ENCODE measurements around the gene B4GALT6.
"Not testable (repeated sequence)": the region's sequence is repeated elsewhere in the genome, so short reads cannot be mapped to it uniquely, and the experiment has no call there.

B4GALT6 gene, protein sequence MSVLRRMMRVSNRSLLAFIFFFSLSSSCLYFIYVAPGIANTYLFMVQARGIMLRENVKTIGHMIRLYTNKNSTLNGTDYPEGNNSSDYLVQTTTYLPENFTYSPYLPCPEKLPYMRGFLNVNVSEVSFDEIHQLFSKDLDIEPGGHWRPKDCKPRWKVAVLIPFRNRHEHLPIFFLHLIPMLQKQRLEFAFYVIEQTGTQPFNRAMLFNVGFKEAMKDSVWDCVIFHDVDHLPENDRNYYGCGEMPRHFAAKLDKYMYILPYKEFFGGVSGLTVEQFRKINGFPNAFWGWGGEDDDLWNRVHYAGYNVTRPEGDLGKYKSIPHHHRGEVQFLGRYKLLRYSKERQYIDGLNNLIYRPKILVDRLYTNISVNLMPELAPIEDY

DNA sequence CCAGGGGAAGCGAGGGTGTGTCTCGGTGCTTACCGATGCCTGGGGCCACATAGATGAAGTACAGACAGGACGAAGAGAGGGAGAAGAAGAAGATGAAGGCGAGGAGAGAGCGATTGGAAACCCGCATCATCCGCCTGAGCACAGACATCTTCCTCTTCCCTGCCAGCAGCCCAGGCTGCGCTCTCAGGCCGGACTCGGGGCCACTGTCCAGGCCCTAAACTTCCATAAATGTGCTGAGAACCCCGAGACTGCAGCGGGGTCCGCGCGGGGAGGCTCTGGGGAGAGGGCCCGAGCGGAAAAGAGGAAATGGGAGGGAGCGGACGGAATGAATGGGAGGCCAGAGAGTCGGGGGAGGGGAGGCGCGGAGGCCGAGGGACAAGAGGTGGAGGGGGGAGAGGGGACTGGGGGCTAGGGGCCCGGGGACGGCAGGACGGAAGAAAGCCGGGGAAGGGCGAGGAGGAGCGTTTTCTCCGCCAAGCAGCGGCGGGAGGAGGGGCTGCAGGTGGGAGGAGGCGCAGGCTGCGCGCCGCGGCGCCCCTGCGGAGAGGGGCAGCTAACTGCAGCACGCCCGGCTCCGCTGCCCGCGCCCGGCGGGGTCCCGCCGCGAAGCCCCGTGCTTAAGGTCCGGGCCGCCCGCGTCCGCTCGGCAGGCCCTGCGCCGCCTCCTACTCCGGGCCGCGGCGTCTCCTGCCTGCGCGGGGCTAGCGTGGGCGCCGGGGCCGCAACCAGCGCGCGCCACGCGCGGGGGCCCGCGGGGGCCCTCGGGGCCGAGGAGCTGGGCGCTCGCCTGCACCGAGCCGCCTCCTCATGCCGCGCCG, at the start of gene B4GALT6:
B4GALT6 (minus strand) TSS at position 303 of the 818 bp plus-strand sequence; CDS start at position 148, 155 bp downstream.
- no peak for DNase-seq (ENCODE audit: low read depth)

DNA sequence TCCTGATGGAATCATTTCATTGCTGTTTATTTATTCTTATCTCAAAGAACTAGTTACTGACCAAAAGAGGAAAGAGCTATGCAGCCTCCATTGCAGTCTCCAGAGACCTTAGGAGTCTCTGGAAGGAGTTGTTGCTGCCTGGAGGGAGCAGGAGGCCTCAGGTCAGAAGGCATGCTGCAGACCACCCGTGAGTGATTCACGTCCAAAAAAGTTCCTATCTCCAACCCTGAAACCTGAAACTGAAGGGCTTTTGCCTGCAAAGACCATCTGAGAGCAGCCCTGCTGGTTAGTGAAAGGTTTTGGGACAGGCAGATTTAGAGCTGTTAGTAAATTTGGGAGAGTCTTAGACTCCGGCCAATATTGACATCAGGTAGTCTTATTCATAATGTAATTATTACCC, 47.2 kb upstream of the B4GALT6 start:
- DNase-seq (ENCODE audit: low read depth): no peak

DNA sequence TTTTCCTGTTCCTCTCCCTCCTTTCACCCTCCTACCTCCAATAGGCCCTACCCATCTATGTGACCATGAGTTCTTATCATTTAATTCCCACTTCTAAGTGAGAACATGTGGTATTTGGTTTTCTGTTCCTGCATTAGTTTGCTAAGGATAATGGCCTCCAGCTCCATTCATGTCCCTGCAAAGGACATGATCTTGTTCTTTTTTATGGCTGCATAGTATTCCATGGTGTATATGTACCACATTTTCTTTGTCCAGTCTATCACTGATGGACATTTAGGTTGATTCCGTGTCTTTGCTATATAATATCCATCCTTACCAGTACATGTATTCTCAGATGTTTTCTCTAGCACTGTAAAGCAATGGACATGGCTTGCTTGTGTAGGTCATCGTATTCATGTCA, 44.8 kb upstream of the B4GALT6 start:
- DNase-seq (ENCODE audit: low read depth): not testable (repeated sequence)

DNA sequence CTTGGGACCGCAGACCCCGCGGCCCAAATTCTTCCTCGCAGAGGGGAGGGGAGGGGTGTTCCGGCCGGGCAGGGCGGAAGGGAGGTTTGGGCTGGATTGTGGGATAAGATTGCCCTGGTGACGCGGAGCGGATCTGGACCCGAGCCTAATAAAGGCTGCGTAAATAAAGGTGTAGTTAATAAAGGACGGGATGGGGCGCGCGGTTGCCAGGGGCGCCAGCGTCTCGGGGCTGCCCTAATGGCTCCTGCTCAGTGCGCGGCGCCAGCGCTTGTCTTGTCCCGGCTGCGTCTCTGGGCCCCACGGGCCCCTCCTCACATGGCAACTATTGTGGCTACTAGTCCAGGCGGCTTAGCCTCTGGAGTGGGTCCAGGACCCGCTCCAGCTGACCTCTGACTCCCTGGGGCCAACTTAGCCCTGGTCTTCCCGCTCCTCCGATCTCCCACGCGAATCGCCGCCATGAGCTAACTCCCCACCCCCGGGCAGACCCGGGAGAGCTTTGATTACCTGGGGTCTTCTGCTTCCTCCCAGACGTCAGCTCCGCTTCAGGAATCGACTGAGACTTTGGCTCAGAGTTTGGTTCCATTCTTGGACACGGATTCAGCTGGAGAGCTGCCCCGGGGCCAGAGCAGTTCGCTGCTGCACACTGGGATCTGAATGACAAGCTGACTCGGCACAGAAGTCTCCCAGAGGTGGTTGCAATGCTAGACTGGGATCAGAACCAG, 39.8 kb upstream of the B4GALT6 start:
- DNase-seq (ENCODE audit: low read depth): no peak

DNA sequence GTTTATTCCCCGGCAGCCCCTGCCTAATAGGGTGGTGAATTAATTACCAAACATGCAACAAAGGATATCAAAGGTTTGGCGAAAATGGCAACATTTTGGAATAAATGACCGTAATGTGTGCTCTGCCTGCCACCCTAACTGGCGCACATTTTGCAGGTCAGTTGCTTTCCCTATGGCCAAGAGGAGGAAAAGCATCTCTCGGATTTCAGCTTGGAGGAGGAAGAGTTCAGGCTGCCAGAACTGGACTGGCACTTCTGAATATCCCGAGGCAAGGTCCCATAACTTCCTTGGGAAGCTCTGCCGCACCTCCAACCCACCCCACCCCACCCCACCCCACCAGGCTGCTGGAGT, 39.2 kb upstream of the B4GALT6 start:
- no peak for DNase-seq (ENCODE audit: low read depth)

DNA sequence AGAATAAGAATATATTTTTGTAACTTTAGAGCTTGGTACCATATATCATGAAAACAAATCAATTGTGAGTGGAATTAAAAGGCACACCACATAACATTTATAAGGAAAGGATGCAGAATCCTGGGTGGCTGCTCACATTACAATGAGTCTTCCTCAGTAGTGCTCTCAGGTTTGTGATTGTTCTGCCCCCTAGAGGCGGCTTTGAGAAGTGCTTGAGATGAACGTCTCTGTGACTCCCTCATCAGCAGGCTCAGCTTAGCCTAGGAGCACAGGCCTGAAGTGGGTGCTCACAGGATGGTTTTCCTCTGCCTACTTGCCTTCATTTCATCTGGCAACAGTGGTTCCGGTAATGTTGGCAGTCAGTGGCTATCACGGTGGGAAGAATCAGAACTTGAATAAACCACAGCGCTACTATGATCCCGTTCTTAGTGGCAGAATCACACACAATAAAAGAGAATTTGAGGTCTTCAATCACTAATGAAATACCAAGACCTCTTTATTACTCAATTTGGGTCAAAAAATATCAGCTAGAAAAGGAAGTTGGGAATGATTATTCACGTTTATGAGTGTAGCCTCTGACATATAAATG, 38.1 kb upstream of the B4GALT6 start:
- peak; percentile 19 for DNase-seq (ENCODE audit: low read depth)

DNA sequence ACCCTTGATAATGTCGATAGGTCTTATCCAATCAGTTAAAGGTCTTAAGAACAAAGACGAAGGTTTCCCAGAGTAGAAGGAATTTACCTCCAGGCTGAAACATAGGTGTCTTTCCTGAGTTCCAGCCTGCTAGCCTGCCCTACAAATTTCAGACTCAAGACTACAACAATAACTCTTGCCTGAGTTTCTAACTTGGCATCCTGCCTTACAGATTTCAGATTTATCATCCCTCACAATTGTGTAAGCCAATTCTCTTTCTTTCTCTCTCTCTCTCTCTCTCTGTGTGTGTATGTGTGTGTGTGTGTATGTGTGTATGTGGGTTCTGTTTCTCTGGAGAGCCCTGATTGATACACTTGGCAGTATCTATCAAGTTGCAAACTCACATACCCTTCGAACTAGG, 37.2 kb upstream of the B4GALT6 start:
- no peak for DNase-seq (ENCODE audit: low read depth)

DNA sequence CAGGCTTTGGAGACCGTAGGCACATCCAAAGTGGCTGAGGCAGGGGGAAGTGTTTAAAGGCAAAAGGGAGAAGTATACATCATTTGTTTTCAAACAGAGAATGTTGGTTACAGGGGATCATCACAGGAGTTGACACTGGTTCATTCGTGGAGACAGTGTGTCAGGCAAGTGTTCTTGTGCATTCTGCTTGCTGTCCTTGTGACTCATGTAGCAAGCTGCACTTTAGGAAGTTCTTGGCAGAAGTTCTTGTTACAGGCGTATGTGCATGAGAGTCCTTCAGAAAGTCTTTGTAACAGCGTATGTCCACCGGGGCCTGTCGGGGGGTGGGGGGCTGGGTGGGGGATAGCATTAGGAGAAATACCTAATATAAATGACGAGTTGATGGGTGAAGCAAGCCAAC, 36.5 kb upstream of the B4GALT6 start:
- DNase-seq (ENCODE audit: low read depth): no peak

DNA sequence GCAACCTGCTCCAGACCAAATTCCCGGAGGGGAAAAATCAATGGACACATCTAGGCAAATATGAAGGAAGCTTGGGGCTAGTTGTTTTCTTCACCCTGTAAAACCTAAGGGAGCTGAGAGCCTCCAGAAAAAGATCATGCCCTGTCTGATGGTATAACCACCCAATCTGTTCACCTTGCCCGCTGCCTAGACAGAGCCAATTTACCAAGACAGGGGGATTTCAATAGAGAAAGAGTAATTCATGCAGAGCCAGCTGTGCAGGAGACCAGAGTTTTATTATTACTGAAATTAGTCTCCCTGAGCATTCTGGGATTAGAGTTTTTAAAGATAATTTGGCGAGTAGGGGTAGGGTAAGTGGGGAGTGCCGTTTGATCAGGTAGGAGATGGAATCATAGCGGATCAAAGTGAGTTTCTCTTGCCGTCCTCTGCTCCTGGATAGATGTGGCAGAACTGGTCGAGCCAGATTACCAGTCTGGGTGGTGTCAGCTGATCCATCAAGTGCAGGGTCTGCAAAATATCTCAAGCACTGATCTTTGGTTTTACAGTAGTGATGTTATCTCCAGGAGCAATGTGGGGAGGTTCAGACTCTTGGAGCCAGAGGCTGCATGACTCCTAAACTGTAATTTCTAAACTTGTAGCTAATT, 35.1 kb upstream of the B4GALT6 start:
- no peak for DNase-seq (ENCODE audit: low read depth)

DNA sequence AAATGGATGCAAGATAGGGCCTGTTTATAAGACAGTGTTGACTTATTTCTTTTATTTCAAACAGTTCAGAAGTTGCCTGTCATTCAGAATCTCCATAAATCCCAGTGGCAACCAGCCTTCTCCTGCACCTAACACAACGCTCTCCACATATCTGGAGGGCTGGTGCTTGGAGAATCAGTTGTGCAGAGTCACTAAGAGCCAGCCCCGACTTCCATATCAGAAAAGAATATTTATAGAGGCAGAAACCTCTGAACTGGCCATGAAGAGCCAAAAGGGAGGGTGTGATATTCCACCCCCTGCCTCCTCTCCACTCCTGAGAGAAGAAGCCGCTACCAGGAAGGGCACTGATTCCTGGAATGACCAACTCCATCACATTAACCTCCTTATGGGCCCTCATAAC, 34.0 kb upstream of the B4GALT6 start:
- DNase-seq (ENCODE audit: low read depth): no peak

DNA sequence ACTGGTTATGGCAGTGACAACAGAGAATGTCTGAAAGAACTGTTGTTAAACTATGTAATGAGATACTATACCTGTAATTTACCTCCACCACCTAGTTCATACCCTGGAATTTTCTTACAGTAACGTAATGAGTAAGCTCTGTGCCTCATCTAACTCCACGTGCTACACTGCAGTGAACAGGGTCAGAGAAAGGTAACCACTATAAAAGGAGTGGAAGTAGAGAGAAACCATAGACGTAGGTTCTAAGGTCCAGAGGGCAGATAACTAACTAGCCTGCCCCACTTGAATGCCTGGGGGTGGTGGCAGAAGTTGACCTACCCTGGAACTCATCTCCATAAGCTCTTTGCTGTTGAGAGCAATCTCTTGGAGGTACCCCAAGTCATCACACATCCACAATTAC, 32.0 kb upstream of the B4GALT6 start:
- DNase-seq (ENCODE audit: low read depth): no peak

DNA sequence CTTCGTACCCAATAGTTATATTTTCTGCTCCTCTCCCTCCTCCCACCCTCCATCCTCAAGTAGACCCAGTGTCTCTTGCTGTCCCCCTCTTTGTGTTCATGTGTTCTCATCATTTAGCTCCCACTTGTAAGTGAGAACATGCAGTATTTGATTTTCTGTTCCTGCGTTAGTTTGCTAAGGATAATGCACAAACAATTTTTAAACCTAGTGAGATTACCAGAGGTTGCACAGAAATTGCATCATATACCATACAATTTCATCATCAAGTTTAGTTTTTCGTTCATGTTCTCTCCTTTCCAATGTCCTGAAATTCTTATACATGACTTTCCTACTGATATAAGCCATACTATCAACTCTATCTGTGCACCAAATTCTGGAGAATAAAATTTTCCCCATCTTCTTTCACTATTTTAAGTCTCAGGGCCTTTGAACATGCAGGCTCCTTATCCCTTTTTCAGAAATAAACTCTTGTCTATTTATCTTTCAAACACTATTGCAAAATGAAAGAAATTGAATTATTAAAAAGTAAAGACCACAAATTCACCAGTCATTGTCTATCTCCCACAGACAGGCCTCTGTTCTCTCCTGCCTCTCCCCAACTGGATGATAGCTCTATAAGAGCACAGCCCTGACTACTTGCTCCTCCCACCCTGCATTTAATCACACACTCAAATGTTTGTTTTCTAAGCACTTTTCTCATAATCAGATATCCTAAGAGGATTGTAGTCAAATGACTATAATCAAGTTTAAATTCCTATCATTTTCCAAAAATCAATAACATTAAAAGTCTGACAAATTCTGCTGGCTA, 27.2 kb upstream of the B4GALT6 start:
- no peak for DNase-seq (ENCODE audit: low read depth)

DNA sequence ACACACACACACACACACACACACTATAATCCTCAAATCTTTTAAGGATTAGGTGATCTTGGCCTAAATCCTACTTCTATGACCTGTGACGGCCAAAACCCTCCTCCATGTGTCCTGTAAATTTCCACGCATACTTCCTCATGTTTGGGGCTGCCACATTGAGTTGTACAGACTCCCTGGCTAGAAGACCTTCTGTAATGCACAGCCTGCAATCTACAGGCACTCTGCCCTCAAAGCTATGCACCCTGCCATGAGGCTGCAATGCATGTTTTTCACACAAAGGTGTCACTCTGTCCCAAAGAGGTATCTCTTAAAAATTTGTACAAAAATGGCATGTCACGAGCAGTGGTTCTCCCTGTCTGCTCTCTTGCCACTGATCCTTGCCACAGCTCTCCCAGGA, 26.4 kb upstream of the B4GALT6 start:
- no peak for DNase-seq (ENCODE audit: low read depth)

DNA sequence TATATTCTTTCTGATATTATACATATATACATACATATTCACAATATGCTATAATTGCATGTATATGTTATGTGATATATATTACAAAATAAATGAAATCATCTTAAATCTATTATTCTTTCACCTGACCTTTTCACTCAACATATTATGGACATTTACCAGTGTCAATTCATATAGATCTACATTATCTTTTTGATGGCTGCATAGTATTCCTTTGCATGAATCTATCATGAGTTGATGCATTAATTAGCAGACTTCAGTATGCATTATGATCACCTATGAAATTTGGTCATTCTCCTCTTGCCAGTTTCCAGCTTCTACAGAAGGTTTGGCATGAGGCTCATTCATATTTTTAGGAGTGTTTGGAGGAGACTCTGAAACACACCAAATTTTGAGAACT, 23.4 kb upstream of the B4GALT6 start:
- DNase-seq (ENCODE audit: low read depth): no peak

DNA sequence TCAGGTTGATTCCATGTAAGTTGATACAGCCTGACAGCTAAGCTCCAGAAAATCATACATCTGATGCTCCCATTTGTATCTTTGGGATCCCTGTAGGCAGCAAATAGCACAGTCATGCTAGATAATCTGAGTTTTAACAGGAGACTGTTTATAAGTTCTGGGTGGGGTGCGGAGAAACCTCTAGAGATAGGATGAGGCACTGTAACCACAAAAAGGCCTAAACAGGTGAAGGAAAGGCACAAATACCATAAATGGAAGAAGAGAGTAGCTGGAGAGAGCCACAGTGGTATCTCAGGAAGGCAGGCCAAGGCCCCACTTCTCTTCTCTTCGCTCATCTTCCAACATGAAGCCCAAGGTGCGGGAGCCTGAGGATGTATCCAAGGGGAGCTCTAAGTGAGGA, 18.1 kb upstream of the B4GALT6 start:
- no peak for DNase-seq (ENCODE audit: low read depth)

DNA sequence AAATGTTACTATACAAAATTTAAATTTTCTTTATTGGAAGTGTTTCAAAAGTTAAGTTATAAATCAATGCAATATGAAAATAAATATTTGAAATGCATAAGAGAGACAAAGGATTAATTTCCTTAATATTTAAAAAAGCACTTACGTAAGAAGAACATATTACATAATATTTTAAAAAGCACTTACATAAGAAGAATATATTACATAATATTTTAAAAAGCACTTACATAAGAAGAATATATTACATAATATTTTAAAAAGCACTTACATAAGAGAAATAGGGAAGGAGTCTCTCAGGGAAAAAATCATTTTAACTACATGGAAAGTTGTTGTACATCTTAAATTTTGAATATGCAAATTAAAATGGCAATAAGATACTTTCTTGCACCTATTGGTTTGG, 17.4 kb upstream of the B4GALT6 start:
- DNase-seq (ENCODE audit: low read depth): no peak

DNA sequence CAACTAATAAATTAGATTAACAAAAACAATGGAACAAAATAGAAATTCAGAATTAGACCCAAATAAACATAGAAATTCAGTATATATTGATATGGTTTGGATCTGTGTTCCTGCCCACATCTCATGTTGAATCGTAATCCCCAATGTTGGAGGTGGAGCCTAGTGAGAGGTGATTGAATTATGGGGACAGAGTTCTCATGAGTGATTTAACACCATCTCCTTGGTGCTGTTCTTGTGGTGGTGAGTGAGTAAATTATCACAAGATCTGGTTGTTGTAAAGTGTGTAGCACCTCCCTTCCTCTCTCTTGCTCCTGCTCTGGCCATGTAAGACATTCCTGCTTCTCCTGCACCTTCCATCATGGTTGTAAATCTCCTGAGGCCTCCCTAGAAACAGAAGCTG, 16.6 kb upstream of the B4GALT6 start:
- DNase-seq (ENCODE audit: low read depth): no peak

DNA sequence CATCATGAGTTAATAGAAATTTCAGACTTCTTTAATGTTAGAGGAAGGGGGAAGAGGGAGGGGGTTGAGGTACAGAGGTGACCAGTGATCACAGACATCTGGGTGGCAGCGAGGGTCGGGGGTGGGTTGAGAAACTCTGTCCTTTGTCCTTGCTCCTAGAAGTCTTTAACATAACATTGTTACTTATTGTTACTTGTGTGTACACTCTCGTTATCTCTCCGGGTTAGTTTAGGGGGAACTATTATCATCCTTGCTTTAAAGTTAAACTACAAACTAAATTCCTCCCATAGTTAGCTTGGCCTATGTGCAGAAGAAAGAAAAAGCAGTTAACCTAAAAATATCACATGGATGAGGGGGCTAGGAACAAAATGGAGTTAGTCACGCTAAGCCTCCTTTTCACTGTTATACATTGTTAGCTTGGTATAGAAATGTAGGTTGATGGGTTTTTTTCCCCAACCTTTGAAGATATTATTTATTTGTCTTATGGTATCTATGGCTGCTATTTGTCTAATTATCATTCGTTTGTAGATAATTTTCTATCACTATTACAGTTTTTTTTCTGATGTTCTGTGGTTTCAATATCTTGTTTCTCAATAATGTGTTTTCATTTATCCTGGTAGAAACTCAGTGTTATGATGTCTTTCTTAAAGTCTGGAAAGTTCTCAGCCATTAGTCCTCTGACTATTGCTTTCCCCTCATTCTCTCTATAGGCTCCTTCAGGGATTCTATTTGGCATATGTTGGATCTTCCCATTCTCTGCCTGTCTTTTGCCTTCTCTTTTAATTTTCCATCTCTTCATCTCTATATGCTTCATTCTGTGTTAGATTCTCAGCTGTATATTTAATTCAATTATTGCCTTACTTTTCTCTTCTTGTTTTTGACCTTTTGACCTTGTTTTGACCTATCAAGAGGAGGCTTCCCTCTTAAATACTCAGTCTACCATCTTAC, 13.2 kb upstream of the B4GALT6 start:
- no peak for DNase-seq (ENCODE audit: low read depth)

DNA sequence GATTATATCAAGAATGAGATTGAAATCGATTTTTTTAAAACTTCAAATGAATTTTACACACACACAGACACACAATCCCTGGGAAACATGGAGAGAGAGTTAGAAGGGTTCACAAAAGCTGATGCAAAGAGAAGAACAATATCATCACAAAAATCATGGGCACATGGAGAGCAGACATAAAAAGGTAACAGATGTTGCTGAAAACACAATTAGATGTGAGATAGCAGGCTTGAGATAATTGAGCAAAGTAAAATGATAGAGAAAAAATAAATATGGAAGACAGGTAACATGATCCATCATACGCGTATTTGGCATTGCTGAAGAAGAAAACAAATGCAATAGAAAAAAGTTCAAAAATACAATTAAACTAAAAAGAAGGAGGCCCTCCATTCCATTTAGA, 11.6 kb upstream of the B4GALT6 start:
- DNase-seq (ENCODE audit: low read depth): no peak

DNA sequence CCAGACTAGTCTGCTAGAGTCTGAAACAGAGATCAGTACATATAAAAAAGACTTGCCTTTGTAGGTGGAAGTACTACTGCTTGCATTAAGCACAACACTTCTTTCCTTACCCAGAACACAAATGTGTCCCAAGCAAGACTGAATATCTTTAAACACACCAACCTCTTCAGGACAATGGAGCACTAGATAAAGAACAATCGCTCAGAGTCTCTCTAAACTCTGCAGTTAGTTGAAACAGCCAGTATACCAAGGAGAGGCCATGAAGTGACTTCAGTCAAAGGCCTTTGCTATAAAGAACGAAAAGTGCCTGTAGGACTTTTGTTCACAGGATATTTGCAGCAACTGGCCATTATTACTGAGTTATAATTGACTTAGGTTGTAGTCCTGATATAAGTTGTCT, 9.9 kb upstream of the B4GALT6 start:
- DNase-seq (ENCODE audit: low read depth): no peak

All from HS-5 (cell line).